ENCODE data around the gene ARMC9. TPM values are rescaled to one million over a fixed set of nuclear protein-coding genes. Genes with fewer than 3 reads are reported as not detected.

The ARMC9 gene
- total and polyA plus RNA-seq, 2 of the 13 experiments (the other 11 are each of a cell fraction or from before 2014, with no cell fraction given), result 9.1 to 12.8 TPM

DNA sequence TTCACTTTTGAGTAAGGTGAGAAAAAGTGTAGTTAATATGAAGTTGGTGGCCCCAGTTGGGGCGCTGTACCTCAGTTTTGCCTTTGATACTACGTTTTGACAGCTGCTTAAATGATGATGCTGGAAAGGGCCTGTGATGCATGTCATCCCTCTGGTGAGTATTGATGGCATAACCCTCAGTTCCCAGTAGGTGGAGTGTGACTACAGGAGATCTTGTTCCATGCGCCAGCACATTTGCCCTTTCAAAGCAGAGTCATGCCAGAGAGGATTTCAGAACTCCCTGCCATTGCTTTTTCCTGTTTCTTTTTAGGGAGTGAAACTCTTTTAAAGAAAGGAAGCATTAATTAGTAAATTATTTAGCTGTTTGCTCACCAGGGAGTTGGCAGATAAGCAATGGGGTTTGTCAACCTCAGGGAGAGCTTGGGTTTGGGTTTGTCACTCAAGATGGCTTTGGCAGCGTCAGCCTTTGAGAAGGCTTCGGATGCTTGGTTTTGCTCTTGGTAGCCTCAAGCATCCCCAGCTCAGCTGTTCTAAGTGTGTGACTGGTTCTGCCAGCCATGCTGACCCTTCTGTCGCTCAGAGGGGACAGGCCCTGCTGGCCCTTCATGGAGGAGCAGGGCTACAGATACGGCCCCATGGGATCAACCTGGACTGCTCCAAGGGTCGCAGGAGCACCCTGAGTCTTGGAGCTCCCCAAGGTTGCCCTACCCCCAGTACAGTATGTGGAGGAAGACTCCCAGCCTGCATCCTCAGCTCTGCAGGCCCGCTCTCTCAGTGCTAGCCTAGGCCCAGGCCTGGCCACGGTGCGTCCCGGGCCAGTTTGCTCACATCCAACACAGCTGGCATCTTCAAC is 29.1 kb downstream of the ARMC9 start (continued):
- no peak for TF ChIP-seq ZNF766 (CRISPR knock-in tag; IDR thresholded peaks at IDR 0.05; ENCODE audit: borderline replicate concordance)
- TF ChIP-seq ZNF598 (CRISPR knock-in tag; IDR thresholded peaks at IDR 0.05; ENCODE audit: borderline replicate concordance), result 0 out of 2 replicates have a peak, but pooled peaks have one; percentile 50
- peak; percentile 57; the same call in 1 of the 2 replicates for TF ChIP-seq ERF (CRISPR knock-in tag; IDR thresholded peaks at IDR 0.05)
- TF ChIP-seq GATAD2A (CRISPR knock-in tag; IDR thresholded peaks at IDR 0.05), result peak; percentile 52; the same call in 1 of the 2 replicates
- TF ChIP-seq, protein P1, sequence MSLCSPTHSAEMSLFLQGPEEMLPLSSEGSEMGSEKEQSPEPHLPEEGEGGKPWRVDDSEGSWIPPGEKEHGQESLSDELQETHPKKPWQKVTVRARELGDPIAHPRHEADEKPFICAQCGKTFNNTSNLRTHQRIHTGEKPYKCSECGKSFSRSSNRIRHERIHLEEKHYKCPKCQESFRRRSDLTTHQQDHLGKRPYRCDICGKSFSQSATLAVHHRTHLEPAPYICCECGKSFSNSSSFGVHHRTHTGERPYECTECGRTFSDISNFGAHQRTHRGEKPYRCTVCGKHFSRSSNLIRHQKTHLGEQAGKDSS (CRISPR knock-in tag; IDR thresholded peaks at IDR 0.05; ENCODE audit: borderline replicate concordance, low read depth), result no peak
- TF ChIP-seq ZSCAN29 (CRISPR knock-in tag; conservative IDR thresholded peaks at IDR 0.05), result no peak
- TF ChIP-seq, protein P2, sequence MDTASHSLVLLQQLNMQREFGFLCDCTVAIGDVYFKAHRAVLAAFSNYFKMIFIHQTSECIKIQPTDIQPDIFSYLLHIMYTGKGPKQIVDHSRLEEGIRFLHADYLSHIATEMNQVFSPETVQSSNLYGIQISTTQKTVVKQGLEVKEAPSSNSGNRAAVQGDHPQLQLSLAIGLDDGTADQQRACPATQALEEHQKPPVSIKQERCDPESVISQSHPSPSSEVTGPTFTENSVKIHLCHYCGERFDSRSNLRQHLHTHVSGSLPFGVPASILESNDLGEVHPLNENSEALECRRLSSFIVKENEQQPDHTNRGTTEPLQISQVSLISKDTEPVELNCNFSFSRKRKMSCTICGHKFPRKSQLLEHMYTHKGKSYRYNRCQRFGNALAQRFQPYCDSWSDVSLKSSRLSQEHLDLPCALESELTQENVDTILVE (CRISPR knock-in tag; IDR thresholded peaks at IDR 0.05), result 0 out of 2 replicates have a peak, but pooled peaks have one; percentile 29
- no peak for TF ChIP-seq ZSCAN12 (CRISPR knock-in tag; IDR thresholded peaks at IDR 0.05)
- TF ChIP-seq, protein P3, sequence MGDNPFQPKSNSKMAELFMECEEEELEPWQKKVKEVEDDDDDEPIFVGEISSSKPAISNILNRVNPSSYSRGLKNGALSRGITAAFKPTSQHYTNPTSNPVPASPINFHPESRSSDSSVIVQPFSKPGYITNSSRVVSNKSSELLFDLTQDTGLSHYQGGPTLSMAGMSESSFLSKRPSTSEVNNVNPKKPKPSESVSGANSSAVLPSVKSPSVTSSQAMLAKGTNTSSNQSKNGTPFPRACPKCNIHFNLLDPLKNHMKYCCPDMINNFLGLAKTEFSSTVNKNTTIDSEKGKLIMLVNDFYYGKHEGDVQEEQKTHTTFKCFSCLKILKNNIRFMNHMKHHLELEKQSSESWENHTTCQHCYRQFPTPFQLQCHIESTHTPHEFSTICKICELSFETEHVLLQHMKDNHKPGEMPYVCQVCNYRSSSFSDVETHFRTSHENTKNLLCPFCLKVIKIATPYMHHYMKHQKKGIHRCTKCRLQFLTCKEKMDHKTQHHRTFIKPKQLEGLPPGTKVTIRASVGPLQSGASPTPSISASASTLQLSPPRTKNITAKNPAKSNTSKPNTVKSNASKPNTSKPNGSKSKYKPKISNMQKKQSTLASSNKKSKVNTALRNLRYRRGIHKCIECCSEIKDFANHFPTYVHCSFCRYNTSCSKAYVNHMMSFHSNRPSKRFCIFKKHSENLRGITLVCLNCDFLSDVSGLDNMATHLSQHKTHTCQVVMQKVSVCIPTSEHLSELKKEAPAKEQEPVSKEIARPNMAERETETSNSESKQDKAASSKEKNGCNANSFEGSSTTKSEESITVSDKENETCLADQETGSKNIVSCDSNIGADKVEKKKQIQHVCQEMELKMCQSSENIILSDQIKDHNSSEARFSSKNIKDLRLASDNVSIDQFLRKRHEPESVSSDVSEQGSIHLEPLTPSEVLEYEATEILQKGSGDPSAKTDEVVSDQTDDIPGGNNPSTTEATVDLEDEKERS (CRISPR knock-in tag; IDR thresholded peaks at IDR 0.05), result no peak
- no peak for TF ChIP-seq ZBTB7B (CRISPR knock-in tag; IDR thresholded peaks at IDR 0.05)
- no peak for TF ChIP-seq KDM5B (CRISPR knock-in tag; IDR thresholded peaks at IDR 0.05; ENCODE audit: borderline replicate concordance)
- TF ChIP-seq NR2F6 (IDR thresholded peaks at IDR 0.05), result no peak
- TF ChIP-seq NR2F6 (CRISPR knock-in tag; IDR thresholded peaks at IDR 0.05), result 0 out of 2 replicates have a peak, but pooled peaks have one; percentile 12
- 0 out of 2 replicates have a peak, but pooled peaks have one; percentile 26 for TF ChIP-seq ISL2 (CRISPR knock-in tag; IDR thresholded peaks at IDR 0.05)
- TF ChIP-seq ARNTL (CRISPR knock-in tag; IDR thresholded peaks at IDR 0.05), result 0 out of 2 replicates have a peak, but pooled peaks have one; percentile 31
- TF ChIP-seq, protein P4, sequence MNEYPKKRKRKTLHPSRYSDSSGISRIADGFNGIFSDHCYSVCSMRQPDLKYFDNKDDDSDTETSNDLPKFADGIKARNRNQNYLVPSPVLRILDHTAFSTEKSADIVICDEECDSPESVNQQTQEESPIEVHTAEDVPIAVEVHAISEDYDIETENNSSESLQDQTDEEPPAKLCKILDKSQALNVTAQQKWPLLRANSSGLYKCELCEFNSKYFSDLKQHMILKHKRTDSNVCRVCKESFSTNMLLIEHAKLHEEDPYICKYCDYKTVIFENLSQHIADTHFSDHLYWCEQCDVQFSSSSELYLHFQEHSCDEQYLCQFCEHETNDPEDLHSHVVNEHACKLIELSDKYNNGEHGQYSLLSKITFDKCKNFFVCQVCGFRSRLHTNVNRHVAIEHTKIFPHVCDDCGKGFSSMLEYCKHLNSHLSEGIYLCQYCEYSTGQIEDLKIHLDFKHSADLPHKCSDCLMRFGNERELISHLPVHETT (CRISPR knock-in tag; conservative IDR thresholded peaks at IDR 0.05), result no peak
- TF ChIP-seq AGO2 (optimal IDR thresholded peaks at IDR 0.05; ENCODE audit: low read depth, low read length), result no peak
- 0 out of 2 replicates have a peak, but pooled peaks have one; percentile 38 for TF ChIP-seq ELF3 (CRISPR knock-in tag; IDR thresholded peaks at IDR 0.05)
- TF ChIP-seq NFYC (CRISPR knock-in tag; IDR thresholded peaks at IDR 0.05), result peak; percentile 22; the same call in 1 of the 2 replicates
- TF ChIP-seq ZNF335 (CRISPR knock-in tag; IDR thresholded peaks at IDR 0.05), result 0 out of 2 replicates have a peak, but pooled peaks have one; percentile 35
- TF ChIP-seq, protein P5, sequence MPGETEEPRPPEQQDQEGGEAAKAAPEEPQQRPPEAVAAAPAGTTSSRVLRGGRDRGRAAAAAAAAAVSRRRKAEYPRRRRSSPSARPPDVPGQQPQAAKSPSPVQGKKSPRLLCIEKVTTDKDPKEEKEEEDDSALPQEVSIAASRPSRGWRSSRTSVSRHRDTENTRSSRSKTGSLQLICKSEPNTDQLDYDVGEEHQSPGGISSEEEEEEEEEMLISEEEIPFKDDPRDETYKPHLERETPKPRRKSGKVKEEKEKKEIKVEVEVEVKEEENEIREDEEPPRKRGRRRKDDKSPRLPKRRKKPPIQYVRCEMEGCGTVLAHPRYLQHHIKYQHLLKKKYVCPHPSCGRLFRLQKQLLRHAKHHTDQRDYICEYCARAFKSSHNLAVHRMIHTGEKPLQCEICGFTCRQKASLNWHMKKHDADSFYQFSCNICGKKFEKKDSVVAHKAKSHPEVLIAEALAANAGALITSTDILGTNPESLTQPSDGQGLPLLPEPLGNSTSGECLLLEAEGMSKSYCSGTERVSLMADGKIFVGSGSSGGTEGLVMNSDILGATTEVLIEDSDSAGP (CRISPR knock-in tag; IDR thresholded peaks at IDR 0.05; ENCODE audit: borderline replicate concordance), result peak; percentile 39; the same call in 1 of the 2 replicates
- peak; percentile 66; the same call in 1 of the 2 replicates for TF ChIP-seq ZKSCAN8 (CRISPR knock-in tag; IDR thresholded peaks at IDR 0.05; ENCODE audit: borderline replicate concordance)

All from HepG2 (cell line).